T47D (cell line): ENCODE measurements around the gene RBBP8.

Experiments
- DNase-seq, 2 experiments: peaks; one replicate each; pipeline versions ENCODE4 v3.0.0 to v3.0.0-alpha.2; 2011 to 2012; ENCODE audit warnings: low read depth in 1 of 2, low spot score in 1 of 2
- JUND ChIP-seq: IDR thresholded peaks from 2 replicates; pipeline ENCODE4 v1.6.1; 2012; ENCODE audit warnings: low read depth
- in situ Hi-C: cut with HindIII; loops from 2 replicates; pipeline ENCODE4 v1.10.0; 2016; ENCODE audit warnings: low sequenced_read_pairs, low pct_unique_long_range_greater_than_20kb

RBBP8 gene

GRCh38 chr18:22924589-22924988 is 8.5 kb upstream of the RBBP8 start:
- in situ Hi-C loops = no loop called here
- no peak for DNase-seq
- TF ChIP-seq JUND = no peak

GRCh38 chr18:22926454-22926853 is 6.7 kb upstream of the RBBP8 start:
- in situ Hi-C loops = no loop called here
- TF ChIP-seq JUND = no peak
- DNase-seq = no peak

- TF ChIP-seq JUND = no peak
- in situ Hi-C loops = no loop called here
- no peak for DNase-seq
Observed at GRCh38 chr18:22928339-22928738, 4.8 kb upstream of the RBBP8 start.

- in situ Hi-C loops = no loop called here
- DNase-seq = peak; percentile 27 to 80
Observed at GRCh38 chr18:22930089-22930713, 2.9 kb upstream of the RBBP8 start.

GRCh38 chr18:22932885-22933205 is 283 bp upstream of the RBBP8 start:
- in situ Hi-C loops = no loop called here
- DNase-seq = no peak
- no peak for TF ChIP-seq JUND

More at GRCh38 chr18:22930089-22930713, 2.9 kb upstream of the RBBP8 start:
- no peak for TF ChIP-seq JUND

GRCh38 chr18:22933966-22934423 is 867 bp downstream of the RBBP8 start:
- no peak for DNase-seq
- in situ Hi-C loops = no loop called here
- TF ChIP-seq JUND = no peak

GRCh38 chr18:22934789-22935188 is 1.7 kb downstream of the RBBP8 start:
- in situ Hi-C loops = no loop called here
- no peak for DNase-seq

GRCh38 chr18:22935431-22935830 is 2.3 kb downstream of the RBBP8 start:
- in situ Hi-C loops = no loop called here
- TF ChIP-seq JUND = no peak
- no peak for DNase-seq

More at GRCh38 chr18:22934789-22935188, 1.7 kb downstream of the RBBP8 start:
- no peak for TF ChIP-seq JUND

- no peak for DNase-seq
- no peak for TF ChIP-seq JUND
- in situ Hi-C loops = no loop called here
Observed at GRCh38 chr18:22936515-22936914, 3.4 kb downstream of the RBBP8 start.

- TF ChIP-seq JUND = no peak
- no peak for DNase-seq
- in situ Hi-C loops = no loop called here
Observed at GRCh38 chr18:22939649-22940048, 6.5 kb downstream of the RBBP8 start.

- TF ChIP-seq JUND = no peak
- in situ Hi-C loops = no loop called here
- DNase-seq = no peak
Observed at GRCh38 chr18:22943847-22944246, 10.7 kb downstream of the RBBP8 start.

GRCh38 chr18:22946217-22946616 is 13.1 kb downstream of the RBBP8 start:
- DNase-seq = no peak
- in situ Hi-C loops = no loop called here
- no peak for TF ChIP-seq JUND

- TF ChIP-seq JUND = no peak
- in situ Hi-C loops = no loop called here
- DNase-seq = no peak
Observed at GRCh38 chr18:22946846-22947245, 13.7 kb downstream of the RBBP8 start.

GRCh38 chr18:22951823-22952222 is 18.7 kb downstream of the RBBP8 start:
- no peak for DNase-seq
- TF ChIP-seq JUND = no peak
- in situ Hi-C loops = no loop called here
